ENCODE measurements around the gene IPO4. TPM values are rescaled to one million over a fixed set of nuclear protein-coding genes. Genes with fewer than 3 reads are reported as not detected.

Gene IPO4
- total RNA-seq, 2 donors from 2014 or later, result 56.3 to 67.4 TPM

DNA sequence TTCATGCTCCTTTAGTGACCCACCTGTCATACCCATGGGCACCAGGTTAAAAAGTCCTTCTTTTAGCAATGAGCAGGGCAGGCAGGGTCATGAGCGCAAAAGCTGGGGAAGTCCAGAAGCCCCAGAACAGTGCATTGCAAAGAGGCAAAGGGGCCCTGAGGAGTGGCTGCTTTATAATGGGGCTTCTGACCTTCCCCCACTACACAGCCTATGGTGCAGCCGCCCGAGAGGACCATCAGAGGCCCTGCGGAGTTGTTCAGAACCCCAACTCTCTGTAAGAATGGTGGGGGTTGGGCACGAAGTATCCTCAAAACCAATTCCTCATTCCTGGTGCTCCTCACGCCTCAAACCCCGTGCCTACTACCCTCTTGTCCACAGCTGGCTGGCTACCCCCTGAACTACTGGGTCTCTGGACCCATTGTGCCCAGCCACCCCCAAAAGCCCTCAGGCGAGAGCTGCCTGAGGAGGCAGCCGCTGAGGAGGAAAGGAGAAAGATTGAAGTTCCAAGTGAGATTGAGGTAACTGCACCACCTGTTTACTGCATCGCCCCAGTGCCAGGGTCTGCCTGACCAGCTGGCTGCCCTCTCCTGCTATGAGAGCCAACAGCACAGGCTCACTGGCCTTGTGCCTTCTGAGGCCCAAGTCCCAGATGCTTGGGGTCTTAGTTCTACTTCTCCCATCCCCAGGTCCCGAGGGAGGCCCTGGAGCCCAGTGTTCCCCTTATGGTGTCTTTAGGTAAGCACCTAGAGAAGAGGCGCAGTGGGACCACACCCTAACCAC, 10.0 kb downstream of the IPO4 start:
- H3K27me3 Mint-ChIP-seq (ENCODE audit: insufficient read depth), result no peaks in the 10 kb centered on the region
- no peak overlapping the region for H3K4me3 Mint-ChIP-seq
- no peak overlapping the region for H3K9ac ChIP-seq (ENCODE audit: extremely low read depth, low read length, poor library complexity, severe bottlenecking)
- H3K4me3 ChIP-seq (ENCODE audit: low read length), result no peak overlapping the region
- WGBS, 2 experiments (ENCODE audit: insufficient coverage in 1 of 2, insufficient read length in 1 of 2), result 92 to 94% methylated on average over 4 to 12 of the region's 12 CpGs
- no peaks in the 10 kb centered on the region for H3K27me3 ChIP-seq (ENCODE audit: control insufficient read depth, insufficient read depth, low read length, poor library complexity, severe bottlenecking)
- H3K27ac Mint-ChIP-seq, result no peak overlapping the region
- H3K27ac ChIP-seq (ENCODE audit: low read depth, low read length), result no peak overlapping the region
- no peaks in the 10 kb centered on the region for H3K4me1 Mint-ChIP-seq
- no peaks in the 10 kb centered on the region for H3K9me3 Mint-ChIP-seq
- H3K36me3 ChIP-seq (ENCODE audit: control insufficient read depth, insufficient read depth, low read length), result peaks cover 44% of the 10 kb centered on the region
- no peaks in the 10 kb centered on the region for H3K9me3 ChIP-seq (ENCODE audit: control insufficient read depth, low read length)
- TF ChIP-seq, protein P1, sequence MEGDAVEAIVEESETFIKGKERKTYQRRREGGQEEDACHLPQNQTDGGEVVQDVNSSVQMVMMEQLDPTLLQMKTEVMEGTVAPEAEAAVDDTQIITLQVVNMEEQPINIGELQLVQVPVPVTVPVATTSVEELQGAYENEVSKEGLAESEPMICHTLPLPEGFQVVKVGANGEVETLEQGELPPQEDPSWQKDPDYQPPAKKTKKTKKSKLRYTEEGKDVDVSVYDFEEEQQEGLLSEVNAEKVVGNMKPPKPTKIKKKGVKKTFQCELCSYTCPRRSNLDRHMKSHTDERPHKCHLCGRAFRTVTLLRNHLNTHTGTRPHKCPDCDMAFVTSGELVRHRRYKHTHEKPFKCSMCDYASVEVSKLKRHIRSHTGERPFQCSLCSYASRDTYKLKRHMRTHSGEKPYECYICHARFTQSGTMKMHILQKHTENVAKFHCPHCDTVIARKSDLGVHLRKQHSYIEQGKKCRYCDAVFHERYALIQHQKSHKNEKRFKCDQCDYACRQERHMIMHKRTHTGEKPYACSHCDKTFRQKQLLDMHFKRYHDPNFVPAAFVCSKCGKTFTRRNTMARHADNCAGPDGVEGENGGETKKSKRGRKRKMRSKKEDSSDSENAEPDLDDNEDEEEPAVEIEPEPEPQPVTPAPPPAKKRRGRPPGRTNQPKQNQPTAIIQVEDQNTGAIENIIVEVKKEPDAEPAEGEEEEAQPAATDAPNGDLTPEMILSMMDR (conservative IDR thresholded peaks at IDR 0.05), result no peak
- DNase-seq, result no peak
- H3K4me1 ChIP-seq (ENCODE audit: control insufficient read depth, insufficient read depth, low read length), result no peaks in the 10 kb centered on the region
- H3K36me3 Mint-ChIP-seq (ENCODE audit: low read depth), result peaks cover 59% of the 10 kb centered on the region

DNA sequence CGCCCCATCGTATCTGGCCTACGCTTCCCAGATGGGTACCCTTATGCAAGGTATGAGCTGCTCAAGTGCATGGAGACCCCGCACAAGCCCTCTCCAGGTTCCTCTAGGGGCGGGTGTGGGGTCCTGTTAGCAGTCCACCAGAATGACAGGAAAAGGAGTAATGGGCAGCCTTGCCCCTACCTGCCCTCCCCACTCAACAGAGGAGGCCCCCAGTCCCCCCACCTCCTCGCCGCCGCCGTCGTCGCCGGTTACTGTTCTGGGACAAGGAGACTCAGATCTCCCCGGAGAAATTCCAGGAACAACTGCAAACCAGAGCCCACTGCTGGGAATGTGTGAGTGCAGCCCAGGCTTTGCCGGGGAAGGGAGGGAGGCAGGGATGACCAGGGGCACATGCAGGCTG, 10.7 kb downstream of the IPO4 start:
- TF ChIP-seq, protein P1 (conservative IDR thresholded peaks at IDR 0.05), result no peak
- Mint-ChIP-seq H3K9me3 (no peaks in the 10 kb centered on the region), H3K4me3 (no peak overlapping the region), H3K27ac (no peak overlapping the region), H3K36me3 (ENCODE audit: low read depth) (peaks cover 58% of the 10 kb centered on the region), H3K4me1 (no peaks in the 10 kb centered on the region), H3K27me3 (ENCODE audit: insufficient read depth) (no peaks in the 10 kb centered on the region)
- Histone ChIP-seq H3K36me3 (ENCODE audit: control insufficient read depth, insufficient read depth, low read length) (peaks cover 37% of the 10 kb centered on the region), H3K9me3 (ENCODE audit: control insufficient read depth, low read length) (no peaks in the 10 kb centered on the region), H3K4me3 (ENCODE audit: low read length) (no peak overlapping the region), H3K4me1 (ENCODE audit: control insufficient read depth, insufficient read depth, low read length) (no peaks in the 10 kb centered on the region), H3K9ac (ENCODE audit: extremely low read depth, low read length, poor library complexity, severe bottlenecking) (no peak overlapping the region), H3K27me3 (ENCODE audit: control insufficient read depth, insufficient read depth, low read length, poor library complexity, severe bottlenecking) (no peaks in the 10 kb centered on the region), H3K27ac (ENCODE audit: low read depth, low read length) (no peak overlapping the region)
- 95 to 100% methylated on average over 3 to 13 of the region's 14 CpGs for WGBS, 2 experiments (ENCODE audit: insufficient coverage in 1 of 2, insufficient read length in 1 of 2)
- DNase-seq, result no peak

DNA sequence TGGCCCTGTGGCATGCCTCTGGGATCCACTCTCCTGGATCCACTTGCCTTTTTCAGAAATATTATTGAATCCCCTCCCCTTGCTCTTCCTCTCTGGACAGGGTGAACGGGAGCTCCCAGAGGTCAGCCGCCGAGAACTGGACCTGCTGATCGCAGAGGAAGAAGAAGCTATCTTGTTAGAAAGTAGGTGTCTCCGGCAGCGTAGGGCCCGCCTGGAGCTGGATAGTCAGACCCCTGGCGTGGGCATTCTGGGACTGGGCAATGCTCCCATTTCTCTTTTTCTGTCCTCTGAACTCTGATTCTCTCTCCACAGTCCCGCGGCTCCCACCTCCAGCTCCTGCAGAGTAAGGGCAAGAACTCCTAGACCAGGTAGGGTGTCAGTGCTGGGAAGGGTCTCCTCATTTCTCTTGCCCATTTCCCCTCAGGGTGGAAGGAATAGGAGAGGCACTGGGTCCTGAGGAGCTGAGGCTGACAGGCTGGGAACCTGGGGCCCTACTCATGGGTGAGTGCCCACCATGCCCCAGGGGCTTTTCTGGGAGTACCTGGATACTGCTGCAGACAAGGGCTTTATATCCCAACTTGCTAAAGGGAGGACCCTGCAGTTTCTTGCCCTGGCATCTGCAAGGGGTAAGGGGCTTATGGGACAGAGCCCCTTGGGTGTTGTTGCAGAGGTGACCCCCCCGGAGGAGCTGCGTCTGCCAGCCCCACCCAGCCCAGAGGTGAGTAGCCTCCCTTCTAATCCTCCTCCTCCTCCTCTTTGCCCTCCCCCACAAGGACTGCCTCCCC, 11.4 kb downstream of the IPO4 start:
- no peaks in the 10 kb centered on the region for H3K4me1 Mint-ChIP-seq
- WGBS, 2 experiments (ENCODE audit: insufficient coverage in 1 of 2, insufficient read length in 1 of 2), result 94 to 98% methylated on average over 7 to 12 of the region's 12 CpGs

More for the DNA sequence above, 11.4 kb downstream of the IPO4 start:
- Histone ChIP-seq H3K4me1 (ENCODE audit: control insufficient read depth, insufficient read depth, low read length) (no peaks in the 10 kb centered on the region), H3K36me3 (ENCODE audit: control insufficient read depth, insufficient read depth, low read length) (peaks cover 35% of the 10 kb centered on the region), H3K27ac (ENCODE audit: low read depth, low read length) (no peak overlapping the region), H3K9ac (ENCODE audit: extremely low read depth, low read length, poor library complexity, severe bottlenecking) (no peak overlapping the region), H3K4me3 (ENCODE audit: low read length) (no peak overlapping the region), H3K9me3 (ENCODE audit: control insufficient read depth, low read length) (no peaks in the 10 kb centered on the region), H3K27me3 (ENCODE audit: control insufficient read depth, insufficient read depth, low read length, poor library complexity, severe bottlenecking) (no peaks in the 10 kb centered on the region)
- Mint-ChIP-seq H3K4me3 (no peak overlapping the region), H3K36me3 (ENCODE audit: low read depth) (peaks cover 54% of the 10 kb centered on the region), H3K9me3 (no peaks in the 10 kb centered on the region), H3K27ac (peak overlapping the region; percentile 19), H3K27me3 (ENCODE audit: insufficient read depth) (no peaks in the 10 kb centered on the region)
- no peak for DNase-seq
- TF ChIP-seq, protein P1 (conservative IDR thresholded peaks at IDR 0.05), result no peak

Data from endodermal cell (in vitro differentiated cells).